ENCODE data around the gene EXOC3. TPM values are rescaled to one million over a fixed set of nuclear protein-coding genes. Genes with fewer than 3 reads are reported as not detected.

The EXOC3 gene
- total and polyA plus RNA-seq, 7 donors = 18.6 to 68.7 (median 48.2) TPM

GRCh38 chr5:488744-489688 lies 46.0 kb downstream of the EXOC3 start:
- 45 to 72% methylated on average over 40 of the region's 40 CpGs for WGBS, 2 donors
- TF ChIP-seq EP300 (IDR thresholded peaks at IDR 0.05) (no peak), POLR2A (IDR thresholded peaks at IDR 0.05) (no peak), POLR2AphosphoS5 (IDR thresholded peaks at IDR 0.05) (no peak), CTCF (IDR thresholded peaks at IDR 0.05) (no peak)
- no peak for DNase-seq
- Histone ChIP-seq H3K4me3 (no peak overlapping the region), H3K27me3 (peaks cover 0 to 55% (median 17%) of the 10 kb centered on the region in 3 donors), H3K4me1 (no peaks in the 10 kb centered on the region), H3K36me3 (no peaks in the 10 kb centered on the region), H3K9me3 (no peaks in the 10 kb centered on the region), H3K27ac (no peak overlapping the region)
- intact Hi-C loops (cut with DNase I) = no loop called here

GRCh38 chr5:489689-490080 lies 46.7 kb downstream of the EXOC3 start:
- no peaks in the 10 kb centered on the region for H3K36me3 ChIP-seq
- no peaks in the 10 kb centered on the region for H3K4me1 ChIP-seq
- H3K27ac ChIP-seq = no peak overlapping the region
- intact Hi-C loops (cut with DNase I) = no loop called here
- no peaks in the 10 kb centered on the region for H3K9me3 ChIP-seq
- peaks cover 0 to 52% (median 17%) of the 10 kb centered on the region in 3 donors for H3K27me3 ChIP-seq
- no peak overlapping the region for H3K4me3 ChIP-seq
- no peak for TF ChIP-seq POLR2AphosphoS5 (IDR thresholded peaks at IDR 0.05)
- TF ChIP-seq CTCF (IDR thresholded peaks at IDR 0.05) = no peak
- no peak for TF ChIP-seq POLR2A (IDR thresholded peaks at IDR 0.05)
- no peak for TF ChIP-seq EP300 (IDR thresholded peaks at IDR 0.05)
- 63 to 80% methylated on average over 21 of the region's 21 CpGs for WGBS, 2 donors
- no peak for DNase-seq

- Histone ChIP-seq H3K27ac (no peak overlapping the region), H3K36me3 (no peaks in the 10 kb centered on the region), H3K4me1 (no peaks in the 10 kb centered on the region), H3K9me3 (no peaks in the 10 kb centered on the region), H3K27me3 (peaks cover 0 to 44% (median 17%) of the 10 kb centered on the region in 3 donors), H3K4me3 (no peak overlapping the region)
- TF ChIP-seq EP300 (IDR thresholded peaks at IDR 0.05) = no peak
- no peak for TF ChIP-seq POLR2A (IDR thresholded peaks at IDR 0.05)
- no peak for TF ChIP-seq POLR2AphosphoS5 (IDR thresholded peaks at IDR 0.05)
- no peak for TF ChIP-seq CTCF (IDR thresholded peaks at IDR 0.05)
- DNase-seq = no peak
- WGBS, 2 donors = 76 to 87% methylated on average over 48 of the region's 48 CpGs
- intact Hi-C loops (cut with DNase I) = no loop called here
Measured at GRCh38 chr5:490116-491106, 47.4 kb downstream of the EXOC3 start.

- intact Hi-C loops (cut with DNase I) = no loop called here
- DNase-seq = no peak
- Histone ChIP-seq H3K27ac (no peak overlapping the region), H3K36me3 (no peaks in the 10 kb centered on the region), H3K4me1 (no peaks in the 10 kb centered on the region), H3K4me3 (no peak overlapping the region), H3K27me3 (peaks cover 0 to 40% (median 12%) of the 10 kb centered on the region in 3 donors), H3K9me3 (no peaks in the 10 kb centered on the region)
- 77 to 93% methylated on average over 52 of the region's 52 CpGs for WGBS, 2 donors
- TF ChIP-seq POLR2A (IDR thresholded peaks at IDR 0.05) (no peak), CTCF (IDR thresholded peaks at IDR 0.05) (no peak), EP300 (IDR thresholded peaks at IDR 0.05) (no peak), POLR2AphosphoS5 (IDR thresholded peaks at IDR 0.05) (no peak)
Measured at GRCh38 chr5:491119-491855, 48.3 kb downstream of the EXOC3 start.

Measured in sigmoid colon (tissue), 7 donors.